Hepatocyte (in vitro differentiated cells): ENCODE results near the gene IRF8.

Experiments
- EZH2 ChIP-seq: fragments of 200-600 bp; sonication (generic); IDR thresholded peaks from 2 replicates; pipeline ENCODE4 v1.6.1; 2016; ENCODE audit warnings: antibody characterized with exemption, mild to moderate bottlenecking, borderline replicate concordance
- TF ChIP-seq, protein P1 (sequence below): fragments of 200-600 bp; sonication (generic); IDR thresholded peaks from 2 replicates; pipeline ENCODE4 v1.5.1; 2016; ENCODE audit warnings: antibody characterized with exemption, mild to moderate bottlenecking; ENCODE audit not compliant: poor library complexity

DNA sequence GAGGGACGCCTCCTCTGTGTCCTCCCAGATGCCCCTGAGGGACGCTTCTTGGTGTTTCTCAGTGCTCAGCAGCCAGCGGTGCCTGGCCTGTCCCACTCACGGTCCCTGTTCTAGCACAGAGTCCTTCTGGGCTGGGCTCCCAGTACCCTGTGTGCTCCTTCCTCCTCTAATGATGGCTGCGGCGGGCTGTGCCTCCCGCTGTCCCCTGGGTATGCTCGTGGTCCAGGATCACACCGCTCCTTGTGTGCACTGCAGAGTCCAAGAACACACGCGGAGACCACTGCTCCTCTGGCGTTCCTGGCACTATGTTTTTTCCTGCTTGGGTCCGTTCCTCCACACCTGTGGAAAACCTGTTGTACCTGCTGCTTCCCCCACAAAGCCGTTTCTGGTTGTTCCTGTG, 15.1 kb upstream of the IRF8 start:
- TF ChIP-seq, protein P1, sequence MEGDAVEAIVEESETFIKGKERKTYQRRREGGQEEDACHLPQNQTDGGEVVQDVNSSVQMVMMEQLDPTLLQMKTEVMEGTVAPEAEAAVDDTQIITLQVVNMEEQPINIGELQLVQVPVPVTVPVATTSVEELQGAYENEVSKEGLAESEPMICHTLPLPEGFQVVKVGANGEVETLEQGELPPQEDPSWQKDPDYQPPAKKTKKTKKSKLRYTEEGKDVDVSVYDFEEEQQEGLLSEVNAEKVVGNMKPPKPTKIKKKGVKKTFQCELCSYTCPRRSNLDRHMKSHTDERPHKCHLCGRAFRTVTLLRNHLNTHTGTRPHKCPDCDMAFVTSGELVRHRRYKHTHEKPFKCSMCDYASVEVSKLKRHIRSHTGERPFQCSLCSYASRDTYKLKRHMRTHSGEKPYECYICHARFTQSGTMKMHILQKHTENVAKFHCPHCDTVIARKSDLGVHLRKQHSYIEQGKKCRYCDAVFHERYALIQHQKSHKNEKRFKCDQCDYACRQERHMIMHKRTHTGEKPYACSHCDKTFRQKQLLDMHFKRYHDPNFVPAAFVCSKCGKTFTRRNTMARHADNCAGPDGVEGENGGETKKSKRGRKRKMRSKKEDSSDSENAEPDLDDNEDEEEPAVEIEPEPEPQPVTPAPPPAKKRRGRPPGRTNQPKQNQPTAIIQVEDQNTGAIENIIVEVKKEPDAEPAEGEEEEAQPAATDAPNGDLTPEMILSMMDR, result no peak
- no peak for TF ChIP-seq EZH2
